BLaER1 (cell line): Measurements from ENCODE around the gene COX4I2.

Experiments used
- H3K27ac ChIP-seq: shearing (Covaris generic); formaldehyde crosslinking; 2 replicates; pipeline ENCODE4 v1.8.1; 2022
- H3K27me3 ChIP-seq: shearing (Covaris generic); formaldehyde crosslinking; 2 replicates; pipeline ENCODE4 v1.8.1; 2022
- H3K36me3 ChIP-seq: shearing (Covaris generic); formaldehyde crosslinking; 2 replicates; pipeline ENCODE4 v1.8.1; 2022
- H3K4me1 ChIP-seq: shearing (Covaris generic); formaldehyde crosslinking; 2 replicates; pipeline ENCODE4 v1.8.1; 2022
- H3K4me2 ChIP-seq: shearing (Covaris generic); formaldehyde crosslinking; 2 replicates; pipeline ENCODE4 v1.8.1; 2022
- H3K4me3 ChIP-seq: shearing (Covaris generic); formaldehyde crosslinking; 2 replicates; pipeline ENCODE4 v1.8.1; 2022
- H3K9ac ChIP-seq: shearing (Covaris generic); formaldehyde crosslinking; 2 replicates; pipeline ENCODE4 v1.8.1; 2022
- H3K9me3 ChIP-seq: shearing (Covaris generic); formaldehyde crosslinking; 2 replicates; pipeline ENCODE4 v1.8.1; 2022
- H4K20me1 ChIP-seq: shearing (Covaris generic); formaldehyde crosslinking; 2 replicates; pipeline ENCODE4 v1.8.1; 2022
- Cebpa-rat ChIP-seq: shearing (Covaris generic); IDR thresholded peaks from 2 replicates; pipeline ENCODE4 v1.8.1; 2022

COX4I2 gene

DNA sequence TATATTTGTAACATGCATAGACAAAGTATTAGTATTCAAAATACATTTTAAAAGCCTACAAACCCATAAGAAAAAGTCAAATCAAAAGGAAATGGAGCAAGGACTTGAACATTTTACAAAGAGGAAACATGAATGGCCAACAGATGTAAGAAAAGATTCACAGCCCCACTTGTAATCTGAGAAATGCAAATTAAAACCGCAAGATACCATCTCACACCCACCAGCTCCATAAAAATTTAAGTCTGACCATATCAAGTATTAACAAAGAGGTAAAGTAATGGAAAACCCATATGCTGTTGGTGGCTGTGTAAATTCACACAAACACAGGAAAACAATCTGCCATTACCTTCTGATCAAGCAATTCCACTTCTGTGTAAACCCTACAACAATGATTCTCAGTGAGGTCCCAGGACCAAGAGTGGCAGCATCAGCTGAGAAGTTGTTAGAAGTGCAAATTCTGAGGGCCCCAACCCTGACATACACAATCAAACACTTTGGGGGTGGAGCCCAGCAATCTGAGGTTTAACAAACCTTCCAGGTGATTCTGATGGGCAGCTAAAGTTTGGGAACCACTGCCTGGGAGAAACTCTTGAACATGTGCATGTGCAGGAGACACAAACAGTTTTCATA lies 54.0 kb downstream of the COX4I2 start:
- no peaks in the 10 kb centered on the region for H3K9me3 ChIP-seq
- no peak for TF ChIP-seq Cebpa-rat
- H4K20me1 ChIP-seq = peaks cover 23% of the 10 kb centered on the region
- H3K36me3 ChIP-seq = peaks cover 80% of the 10 kb centered on the region
- H3K9ac ChIP-seq = no peak overlapping the region
- no peaks in the 10 kb centered on the region for H3K27me3 ChIP-seq
- no peak overlapping the region for H3K4me3 ChIP-seq
- peak overlapping the region; percentile 47; the same call in 1 of the 2 replicates for H3K27ac ChIP-seq
- peak overlapping the region; percentile 14; the same call in 1 of the 2 replicates for H3K4me2 ChIP-seq
- H3K4me1 ChIP-seq = peaks cover 85% of the 10 kb centered on the region

DNA sequence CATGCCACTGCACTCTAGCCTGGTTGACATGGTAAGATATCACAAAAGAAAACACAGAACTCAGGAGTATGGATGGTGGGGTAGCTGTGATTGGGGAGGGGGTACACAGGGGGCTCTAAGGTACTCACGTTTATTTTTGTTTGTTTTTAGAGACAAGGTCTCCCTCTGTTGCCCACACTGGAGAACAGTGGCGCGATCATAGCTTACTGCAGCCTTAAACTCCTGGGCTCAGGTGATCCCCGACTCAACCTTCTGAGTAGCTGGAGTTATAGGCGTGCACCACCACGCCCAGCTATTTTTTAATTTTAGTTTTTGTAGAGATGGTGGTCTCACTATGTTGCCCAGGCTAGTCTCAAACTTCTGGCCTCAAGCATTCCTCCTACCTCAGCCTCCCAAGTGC lies 55.7 kb downstream of the COX4I2 start:
- H3K9me3 ChIP-seq = no peaks in the 10 kb centered on the region
- TF ChIP-seq Cebpa-rat = no peak
- peak overlapping the region; percentile 70 for H3K4me2 ChIP-seq
- H3K27me3 ChIP-seq = no peaks in the 10 kb centered on the region
- no peak overlapping the region for H3K4me3 ChIP-seq
- H3K4me1 ChIP-seq = peaks cover 78% of the 10 kb centered on the region
- H3K27ac ChIP-seq = no peak overlapping the region; the same call in 1 of the 2 replicates
- H3K9ac ChIP-seq = 0 out of 2 replicates have a peak overlapping the region, but pooled peaks have one; percentile 54
- H3K36me3 ChIP-seq = peaks cover 82% of the 10 kb centered on the region
- H4K20me1 ChIP-seq = peaks cover 29% of the 10 kb centered on the region

DNA sequence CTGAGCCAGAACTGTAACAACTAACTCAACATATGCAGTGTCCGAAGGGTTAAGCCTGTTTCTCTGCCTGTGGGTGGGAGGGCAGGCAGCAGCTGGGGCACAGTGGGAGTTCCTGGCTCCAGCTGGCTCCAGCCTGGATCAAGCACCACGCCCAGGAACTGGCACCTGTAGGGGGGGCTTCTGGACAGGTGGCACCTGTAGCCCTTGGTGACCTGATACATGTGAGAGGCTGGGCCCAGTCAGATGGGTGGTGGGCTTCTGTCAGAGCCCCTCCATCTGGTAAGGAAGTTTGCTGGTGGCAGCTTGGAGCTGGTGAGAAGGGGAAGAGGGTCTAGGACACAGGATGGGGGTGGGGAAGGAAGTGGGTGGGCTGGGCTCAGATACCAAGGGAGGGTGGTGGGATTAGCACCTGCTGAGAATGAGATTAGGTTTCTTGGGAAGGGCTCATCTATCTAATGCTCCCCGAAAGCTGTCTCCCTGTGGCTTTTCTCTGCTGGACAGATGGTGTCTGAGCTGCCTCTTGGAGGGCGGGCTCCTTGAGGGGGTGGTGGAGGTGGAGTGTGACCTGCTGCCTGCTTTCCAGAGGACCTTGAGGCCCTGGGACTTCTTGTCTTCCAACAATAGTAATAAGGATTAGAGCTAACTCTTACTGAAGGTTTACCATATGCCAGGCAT lies 56.4 kb downstream of the COX4I2 start:
- H3K27ac ChIP-seq = peak overlapping the region; percentile 67
- H3K4me1 ChIP-seq = peaks cover 79% of the 10 kb centered on the region
- peaks cover 37% of the 10 kb centered on the region for H4K20me1 ChIP-seq
- H3K4me3 ChIP-seq = no peak overlapping the region
- H3K36me3 ChIP-seq = peaks cover 83% of the 10 kb centered on the region
- H3K9ac ChIP-seq = peak overlapping the region; percentile 54; the same call in 1 of the 2 replicates
- peak overlapping the region; percentile 70 for H3K4me2 ChIP-seq
- no peaks in the 10 kb centered on the region for H3K27me3 ChIP-seq
- no peaks in the 10 kb centered on the region for H3K9me3 ChIP-seq
- no peak for TF ChIP-seq Cebpa-rat
